GM11168 (cell line): ENCODE results near the gene ULBP2.
"Not testable (repeated sequence)": the region's sequence is repeated elsewhere in the genome, so short reads cannot be mapped to it uniquely, and the experiment has no call there.

Experiments
- in situ Hi-C: fragments of 300-500 bp; cut with MboI; formaldehyde crosslinking; loops from one replicate; pipeline ENCODE4 v1.12.0; 2022; ENCODE audit warnings: low sequenced_read_pairs; ENCODE audit not compliant: unreplicated experiment

The ULBP2 gene

GRCh38 chr6:149925253-149925973 is 16.4 kb upstream of the ULBP2 start:
- in situ Hi-C loops = no loop called here

DNA sequence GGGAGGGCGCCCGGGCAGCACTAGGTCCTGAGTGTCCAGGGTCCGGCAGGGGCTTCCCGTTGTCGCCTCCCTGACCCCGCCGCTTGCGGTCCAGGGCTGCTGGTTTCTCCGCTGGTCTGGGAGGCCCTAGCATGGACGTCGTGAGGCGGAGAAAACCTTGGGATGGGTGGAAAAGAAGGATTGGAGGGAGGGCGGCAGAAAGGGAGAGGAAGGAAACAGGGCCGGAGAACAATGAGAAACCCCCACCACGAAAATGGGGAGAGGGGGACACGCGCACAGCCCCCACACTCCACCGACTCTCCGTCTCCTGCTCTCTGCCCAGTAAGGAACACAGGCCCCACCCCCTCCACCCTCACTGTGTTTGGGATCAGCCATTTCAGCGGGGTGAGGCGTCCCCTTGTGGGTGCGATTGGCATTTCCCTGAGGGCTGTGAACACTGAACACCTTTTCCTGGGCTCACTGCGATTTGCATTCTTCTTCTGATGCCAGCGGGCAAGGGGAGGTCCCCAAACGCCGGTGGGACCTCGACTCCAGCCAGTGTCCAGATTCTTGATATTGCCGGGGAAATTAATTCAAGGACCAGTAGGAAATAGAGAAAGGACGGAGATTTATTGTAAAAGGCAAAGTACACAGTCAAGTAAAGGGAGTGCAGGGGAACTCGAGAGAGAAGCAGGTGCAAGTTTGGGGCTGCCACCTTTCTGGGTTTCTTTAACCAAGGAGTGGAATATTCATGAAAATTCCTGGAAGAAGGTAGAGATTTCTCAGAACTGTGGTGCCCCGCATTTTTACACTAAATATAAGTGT is 15.6 kb upstream of the ULBP2 start:
- in situ Hi-C loops = no loop called here

DNA sequence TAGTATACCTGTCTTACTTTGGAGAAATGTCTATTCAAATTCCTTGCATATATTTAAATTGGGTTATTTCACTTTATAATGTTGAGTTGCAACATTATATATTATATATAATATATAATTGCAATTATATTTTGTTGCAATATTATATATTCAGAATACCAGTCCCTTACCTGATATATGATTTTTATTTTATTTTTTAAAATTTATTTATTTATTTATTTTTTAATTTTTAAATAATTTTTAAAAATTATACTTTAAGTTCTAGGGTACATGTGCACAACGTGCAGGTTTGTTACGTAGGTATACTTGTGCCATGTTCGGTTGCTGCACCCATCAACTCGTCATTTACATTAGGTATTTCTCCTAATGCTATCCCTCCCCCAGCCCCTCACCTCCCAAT is 14.8 kb upstream of the ULBP2 start:
- in situ Hi-C loops = not testable (repeated sequence)

- in situ Hi-C loops = no loop called here
These were observed 12.4 kb upstream of the ULBP2 start for GRCh38 chr6:149929422-149929821.

GRCh38 chr6:149931501-149931900 is 10.3 kb upstream of the ULBP2 start:
- in situ Hi-C loops = loop anchor here (5.0 kb wide), 1 partner anchor 86 kb away; no protein-coding TSS in a partner anchor

DNA sequence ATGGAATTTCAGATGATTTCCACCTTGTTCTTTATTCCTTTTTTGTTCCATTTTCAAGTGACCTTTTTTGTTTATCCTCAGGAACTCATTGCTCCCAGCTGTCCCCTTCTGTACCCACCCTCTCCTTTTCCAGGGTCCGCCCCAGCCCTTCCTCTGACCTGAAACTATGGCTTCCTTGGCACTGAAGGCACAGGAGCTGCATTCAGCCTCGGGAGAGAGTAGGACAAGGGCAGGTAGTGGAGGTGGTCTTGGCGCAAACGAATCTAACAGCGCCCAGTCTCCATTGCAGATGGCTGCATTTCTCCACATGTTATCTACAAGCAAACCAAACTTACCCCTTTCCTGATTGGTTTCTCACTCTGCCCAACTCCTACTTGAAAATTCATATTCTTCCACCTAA is 8.8 kb upstream of the ULBP2 start:
- in situ Hi-C loops = loop anchor here (5.0 kb wide), 1 partner anchor 84 kb away; no protein-coding TSS in a partner anchor

- in situ Hi-C loops = loop anchor here (5.0 kb wide), 1 partner anchor 84 kb away; no protein-coding TSS in a partner anchor
These were observed 8.4 kb upstream of the ULBP2 start for GRCh38 chr6:149933461-149933860.

DNA sequence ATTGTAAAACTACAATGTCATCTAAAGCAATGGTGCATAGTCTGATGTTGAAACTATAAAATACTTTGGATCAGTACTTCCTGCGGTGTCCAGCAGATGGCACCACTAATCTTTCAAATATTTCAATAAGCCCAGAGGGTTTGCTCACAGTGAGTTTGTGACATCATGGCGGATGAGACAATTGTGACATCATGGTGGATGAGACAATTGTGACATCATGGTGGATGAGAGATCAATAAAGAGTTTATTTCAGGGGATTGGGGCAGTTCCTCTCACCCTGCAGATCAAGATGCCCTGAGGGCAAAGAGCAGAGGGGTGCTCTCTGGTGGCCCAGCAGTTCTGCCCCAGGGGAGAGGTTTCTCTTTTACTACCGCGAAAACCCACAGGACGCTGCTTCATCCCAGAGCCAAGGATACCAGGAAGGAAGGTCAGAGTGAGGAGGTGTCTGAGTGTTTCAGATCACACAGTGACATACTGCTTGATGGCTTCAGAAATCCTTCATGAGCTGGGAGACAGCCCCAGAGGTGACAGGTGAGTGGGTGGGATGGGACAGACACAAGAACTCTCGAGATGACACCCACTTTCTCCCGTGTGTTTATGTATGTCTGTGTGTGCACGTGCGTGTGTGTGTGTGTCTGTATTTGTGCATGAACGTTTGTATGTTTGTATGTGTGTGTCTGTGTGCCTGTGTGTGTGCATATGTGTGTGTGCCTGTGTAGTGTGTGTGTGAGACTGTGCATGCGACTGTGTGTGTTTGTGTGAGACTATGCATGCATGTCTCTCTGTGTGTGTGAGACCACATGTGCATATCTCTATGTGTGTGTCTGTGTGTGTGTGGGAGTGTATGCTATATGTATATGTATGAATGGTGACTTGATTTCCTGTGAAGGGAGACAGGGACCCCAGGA is 7.3 kb upstream of the ULBP2 start:
- in situ Hi-C loops = loop anchor here (5.0 kb wide), 1 partner anchor 83 kb away; no protein-coding TSS in a partner anchor

GRCh38 chr6:149935246-149935645 is 6.6 kb upstream of the ULBP2 start:
- in situ Hi-C loops = no loop called here

DNA sequence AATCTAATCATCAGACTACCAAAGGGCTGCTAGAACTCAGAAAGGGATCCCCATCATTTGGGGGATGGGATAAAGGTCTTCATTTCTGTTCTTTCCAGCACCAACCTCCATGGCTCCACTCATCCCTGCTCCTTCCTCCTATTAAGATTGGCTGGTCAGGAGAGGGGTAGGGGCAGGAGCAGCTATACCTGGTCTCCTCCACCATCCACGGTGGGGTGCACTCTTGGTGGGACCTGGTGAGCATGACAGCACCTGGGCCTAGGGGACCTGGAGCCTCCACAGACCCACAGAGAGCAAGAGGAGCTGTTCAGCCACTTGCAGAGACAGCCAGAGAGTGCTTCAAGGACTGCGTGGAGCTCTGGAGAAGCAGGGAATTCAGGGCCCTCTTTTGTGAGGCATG is 6.1 kb upstream of the ULBP2 start:
- in situ Hi-C loops = no loop called here

GRCh38 chr6:149936743-149937142 is 5.1 kb upstream of the ULBP2 start:
- in situ Hi-C loops = no loop called here

DNA sequence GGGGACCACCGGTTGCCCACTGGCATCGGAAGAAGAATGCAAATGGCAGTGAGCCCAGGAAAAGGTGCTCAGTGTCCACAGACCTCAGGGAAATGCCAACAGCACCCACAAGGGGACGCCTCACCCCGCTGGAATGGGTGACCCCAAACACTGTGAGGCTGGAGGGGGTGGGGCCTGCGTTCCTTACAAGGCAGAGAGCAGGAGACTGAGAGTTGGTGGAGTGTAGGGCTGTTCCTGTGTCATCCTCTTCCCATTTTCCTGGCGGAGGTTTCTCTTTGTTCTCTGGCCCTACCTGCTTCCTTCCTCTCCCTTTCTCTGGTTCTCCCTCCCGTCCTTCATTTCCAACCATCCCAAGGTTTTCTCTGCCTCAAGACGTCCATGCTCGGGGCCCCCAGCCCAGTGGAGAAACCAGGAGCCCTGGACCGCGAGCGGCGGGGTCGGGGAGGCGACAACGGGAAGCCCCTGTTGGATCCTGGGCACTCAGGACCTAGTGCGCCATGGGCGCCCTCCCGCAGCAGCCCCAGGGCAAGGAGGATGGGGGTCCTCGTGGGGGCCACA is 3.7 kb upstream of the ULBP2 start:
- in situ Hi-C loops = not testable (repeated sequence)

DNA sequence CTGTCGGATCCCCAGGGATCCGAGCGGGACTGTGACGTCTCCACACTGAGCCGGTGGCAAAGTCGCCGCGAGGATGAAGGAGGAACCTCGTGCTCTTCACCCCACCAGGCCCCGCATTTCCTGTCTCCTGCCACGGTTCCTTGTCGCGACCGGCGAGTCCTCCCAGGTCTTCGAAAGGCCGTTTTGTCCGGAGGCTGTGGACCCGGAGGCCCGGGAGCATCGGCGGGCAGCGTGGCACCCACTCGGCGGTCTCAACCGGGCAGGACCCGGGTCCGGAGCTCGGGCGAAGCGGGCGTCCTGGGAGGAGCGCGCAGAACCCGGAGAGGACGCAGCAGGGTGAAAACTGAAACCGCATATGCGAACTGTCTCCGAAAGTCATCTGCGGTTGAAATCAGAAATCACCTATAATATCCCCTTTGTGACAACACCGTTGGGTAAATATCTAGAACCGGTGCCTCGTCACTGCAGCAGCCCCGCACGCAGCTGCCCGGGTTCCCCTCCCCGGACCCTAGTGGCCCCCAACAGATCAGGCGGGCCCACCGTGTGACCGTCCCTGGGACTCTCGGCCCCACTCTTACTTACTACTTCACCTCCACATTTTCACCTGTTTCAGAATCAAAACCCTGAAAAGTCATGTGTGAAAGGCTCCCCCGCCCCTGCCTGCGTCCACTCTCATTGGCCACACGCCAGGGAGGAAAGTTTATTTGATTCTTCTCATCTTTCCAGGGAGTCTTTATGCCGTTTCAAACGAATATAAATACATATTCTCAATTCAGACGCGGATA is 3.1 kb upstream of the ULBP2 start:
- in situ Hi-C loops = no loop called here

- in situ Hi-C loops = no loop called here
These were observed 2.5 kb upstream of the ULBP2 start for GRCh38 chr6:149939356-149939648.

- in situ Hi-C loops = no loop called here
These were observed 1.7 kb upstream of the ULBP2 start for GRCh38 chr6:149939909-149940671.

DNA sequence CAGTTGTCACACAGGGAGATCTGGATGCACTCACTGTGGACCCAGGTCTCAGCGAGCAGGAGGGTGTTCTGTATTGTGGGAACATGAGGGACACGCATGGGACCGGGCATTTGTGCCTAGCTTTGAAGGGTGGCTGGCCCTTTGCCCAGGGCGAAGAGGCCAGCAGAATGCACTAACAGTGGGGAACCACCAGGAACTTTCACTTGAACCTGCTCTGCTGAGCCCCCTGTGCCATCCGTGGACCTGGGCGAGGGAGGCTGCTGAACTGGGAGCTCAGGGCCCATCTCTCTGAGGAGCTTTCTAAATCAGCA is 1.2 kb upstream of the ULBP2 start:
- in situ Hi-C loops = no loop called here

GRCh38 chr6:149942461-149942829 is 631 bp downstream of the ULBP2 start:
- in situ Hi-C loops = no loop called here

DNA sequence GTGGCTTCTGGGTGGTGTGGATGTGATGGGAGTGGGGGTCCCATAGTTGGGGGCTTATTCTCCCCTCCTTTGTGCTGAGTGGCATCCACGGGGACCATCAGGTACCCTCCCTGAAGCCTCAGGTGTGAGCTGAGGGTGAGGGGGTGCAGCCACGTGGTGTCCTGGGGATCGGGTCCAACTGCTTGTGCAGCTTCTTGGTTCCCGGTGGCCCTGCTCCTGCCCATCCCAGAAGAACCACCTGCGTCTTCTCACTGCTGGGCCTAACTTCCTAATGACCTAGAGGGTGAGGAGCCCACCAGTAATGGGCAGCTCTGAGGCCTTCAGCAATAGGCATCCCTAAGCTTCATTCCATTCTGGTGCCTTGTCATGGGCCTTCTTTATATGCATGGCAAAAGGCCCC is 1.5 kb downstream of the ULBP2 start:
- in situ Hi-C loops = not testable (repeated sequence)

- in situ Hi-C loops = not testable (repeated sequence)
These were observed 3.5 kb downstream of the ULBP2 start for GRCh38 chr6:149945276-149945675.
